HG03439 (cell line): ENCODE data around the gene PARVB.

ENCODE experiments used
- ATAC-seq: cut with Tn5 transposase; IDR thresholded peaks from one replicate; pipeline ENCODE4 v1.9.1; 2021; ENCODE audit warnings: mild to moderate bottlenecking, moderate library complexity; ENCODE audit not compliant: unreplicated experiment

Gene PARVB

DNA sequence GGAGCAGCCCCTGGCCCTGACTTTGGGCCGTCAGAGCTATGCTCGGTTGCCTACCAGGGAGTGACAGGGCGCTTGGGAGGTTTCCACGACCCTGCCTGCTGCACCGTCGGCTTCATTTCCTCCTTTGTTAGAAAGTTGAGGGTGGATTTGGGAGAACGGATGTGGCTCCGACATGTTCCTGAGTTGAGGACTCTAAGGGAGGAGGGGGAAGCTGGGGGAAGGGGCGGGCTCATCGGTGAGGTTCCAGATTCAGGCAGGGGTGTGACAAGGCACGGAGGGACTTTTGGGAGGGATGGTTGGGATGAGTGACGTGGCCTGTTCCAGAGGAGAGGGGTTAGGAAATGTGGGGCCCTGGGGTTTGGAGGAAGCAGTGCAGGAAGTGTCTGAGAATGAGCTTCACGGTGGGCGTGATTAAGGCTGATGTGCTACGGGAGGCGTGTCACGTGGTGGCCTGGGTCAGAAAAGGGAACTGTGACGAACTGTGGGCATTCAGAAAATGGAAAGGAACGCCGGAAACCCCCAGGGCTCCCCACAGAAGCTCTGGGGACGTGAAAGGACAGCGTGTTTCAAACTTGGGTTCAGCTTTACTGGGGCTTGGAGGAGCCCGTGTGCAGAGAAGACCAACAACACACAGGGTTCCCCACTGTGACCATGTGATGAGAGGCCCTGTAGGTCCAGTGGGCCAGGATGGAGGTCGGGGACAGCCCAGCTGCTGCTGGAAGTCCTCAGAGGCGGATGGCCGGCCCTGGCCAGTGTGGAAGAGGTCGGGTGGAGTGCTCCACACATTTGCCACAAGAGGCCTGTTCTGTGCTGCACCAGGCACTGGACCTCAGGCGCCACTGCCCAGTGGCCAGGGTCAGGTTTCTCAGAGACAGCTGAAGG, 2.8 kb downstream of the PARVB start:
- ATAC-seq, result peak; percentile 43

DNA sequence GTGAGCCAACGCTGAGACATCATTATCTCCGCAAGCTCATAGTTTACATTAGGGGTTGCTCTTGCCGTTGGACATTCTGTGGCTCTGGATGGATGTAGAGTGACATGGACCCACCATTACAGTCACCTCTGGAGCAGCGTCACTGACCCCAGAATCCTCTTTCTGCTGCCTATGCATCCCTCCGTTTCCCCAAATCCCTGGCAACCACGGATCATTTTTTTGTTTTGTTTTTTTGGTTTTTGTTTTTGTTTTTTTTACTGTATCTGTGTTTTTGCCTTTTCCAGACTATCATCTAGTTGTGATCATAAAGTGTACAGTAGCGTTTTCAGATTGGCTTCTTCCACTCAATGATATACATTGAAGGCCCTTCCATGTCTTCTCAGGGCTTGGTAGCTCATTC, 4.0 kb downstream of the PARVB start:
- no peak for ATAC-seq

- ATAC-seq, result no peak
Measured at GRCh38 chr22:44029069-44029468, 5.0 kb downstream of the PARVB start.

DNA sequence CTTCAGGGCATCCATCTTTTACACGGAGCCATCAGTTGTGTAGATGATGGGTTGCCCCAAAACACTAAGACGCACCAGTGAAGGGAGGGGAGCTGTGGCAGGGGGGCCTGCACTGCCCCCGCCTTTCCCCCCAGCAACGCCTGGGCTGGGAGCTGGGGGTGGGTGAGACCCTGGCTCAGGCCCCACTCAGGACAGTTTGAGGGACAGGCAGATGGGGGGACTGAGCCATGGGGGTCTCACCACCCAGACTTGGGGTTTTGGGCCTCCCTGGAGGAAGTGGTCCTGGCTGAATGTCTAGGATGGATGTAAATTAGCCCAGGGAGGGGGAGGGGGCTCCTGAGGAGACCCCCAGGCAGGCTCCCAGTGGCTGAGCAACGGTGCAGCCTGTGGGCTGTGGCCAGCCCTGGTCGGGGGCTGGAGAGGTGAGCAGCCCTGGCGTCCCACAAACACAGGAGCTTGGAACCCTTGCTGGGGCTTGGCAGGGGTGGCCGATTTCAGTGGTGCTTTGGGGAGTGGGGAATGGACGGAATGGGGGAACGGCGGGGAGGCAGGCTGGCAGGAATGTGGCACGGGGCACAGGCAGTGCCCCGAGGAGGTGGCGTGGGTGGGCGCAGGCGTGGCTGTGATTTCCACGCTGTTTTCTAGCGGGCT, 6.1 kb downstream of the PARVB start:
- ATAC-seq, result no peak

DNA sequence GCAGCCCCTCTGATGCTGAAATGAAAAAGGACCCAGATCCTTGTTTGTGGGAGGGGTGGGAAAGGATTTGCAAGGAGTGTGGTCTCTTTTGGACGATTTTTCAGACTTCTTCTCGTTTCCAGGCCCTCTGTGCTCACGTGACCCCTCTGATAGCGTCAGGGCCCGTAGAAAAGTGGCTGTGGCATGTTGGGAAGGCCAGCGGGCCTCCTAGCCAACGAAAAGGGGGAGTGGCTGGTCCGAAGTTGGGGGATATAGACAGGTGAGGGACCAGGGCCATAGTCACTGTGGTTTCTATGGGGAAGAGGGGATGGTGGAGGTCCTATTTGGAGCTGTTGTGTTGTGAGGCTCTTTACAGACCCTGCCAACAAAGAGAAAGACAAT, 6.6 kb downstream of the PARVB start:
- no peak for ATAC-seq

- no peak for ATAC-seq
Measured at GRCh38 chr22:44031158-44031952, 7.3 kb downstream of the PARVB start.

- ATAC-seq, result no peak
Measured at GRCh38 chr22:44032126-44032730, 8.1 kb downstream of the PARVB start.

GRCh38 chr22:44033287-44033686, 9.2 kb downstream of the PARVB start:
- no peak for ATAC-seq

DNA sequence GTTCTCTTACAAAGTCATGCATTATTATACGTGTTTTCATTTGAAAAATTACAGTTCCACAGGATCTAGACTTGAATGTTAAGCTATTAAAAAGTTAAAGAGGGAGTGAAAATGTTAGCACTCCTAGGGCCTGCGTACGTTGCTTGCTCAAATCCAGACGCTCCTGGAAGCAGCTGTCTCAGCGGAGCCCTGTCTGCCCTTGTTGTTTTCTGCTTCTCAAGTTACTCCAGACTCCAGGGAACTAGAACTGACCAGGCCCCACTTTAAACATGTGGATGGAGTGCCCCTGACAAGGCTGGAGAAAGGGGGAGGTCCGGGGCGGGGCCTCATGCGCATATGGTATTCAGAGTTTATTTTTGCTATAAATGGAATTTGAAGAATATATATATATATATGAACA, 9.6 kb downstream of the PARVB start:
- no peak for ATAC-seq

DNA sequence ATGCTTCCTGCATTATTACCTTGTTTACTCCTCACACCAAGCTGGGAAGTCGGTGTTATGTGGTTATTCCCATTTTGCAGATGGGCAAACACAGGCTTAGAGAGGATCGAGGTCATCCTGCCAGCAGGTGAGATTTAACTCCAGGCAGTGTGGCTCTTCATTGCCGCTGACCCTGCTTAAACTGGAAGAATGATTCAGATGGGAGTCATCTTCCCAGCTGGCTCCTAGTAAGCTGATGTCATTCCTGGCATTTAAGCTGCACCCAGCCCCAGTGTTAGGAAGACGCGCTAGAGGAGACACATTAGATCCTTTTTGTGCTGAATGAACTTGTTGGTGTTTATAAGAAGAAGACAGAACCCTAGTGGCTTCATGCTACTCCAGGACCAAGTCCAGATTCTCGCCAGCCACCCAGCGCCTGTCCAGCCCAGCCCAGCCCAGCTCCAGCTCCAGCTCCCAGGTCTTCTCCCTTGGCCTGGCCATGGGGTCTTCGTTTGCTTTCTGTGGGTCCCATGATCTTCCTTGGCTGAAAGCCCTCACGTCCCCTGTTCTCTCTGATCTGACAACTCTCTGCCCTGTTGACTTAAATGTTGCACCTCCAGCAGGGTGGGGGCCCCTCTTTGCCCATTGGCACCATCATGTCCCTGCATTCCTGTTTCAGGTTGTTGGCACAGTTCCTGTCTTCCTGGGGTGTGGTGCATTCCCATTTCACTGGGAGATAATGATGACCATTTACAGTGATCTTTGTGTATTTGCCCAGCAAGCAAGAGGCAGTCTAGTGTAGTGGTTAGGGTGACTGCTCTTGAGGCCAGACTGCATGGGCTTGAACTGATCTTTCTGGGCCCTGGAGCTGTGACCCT, 13.6 kb downstream of the PARVB start:
- no peak for ATAC-seq

GRCh38 chr22:44039566-44040171, 15.6 kb downstream of the PARVB start:
- no peak for ATAC-seq

DNA sequence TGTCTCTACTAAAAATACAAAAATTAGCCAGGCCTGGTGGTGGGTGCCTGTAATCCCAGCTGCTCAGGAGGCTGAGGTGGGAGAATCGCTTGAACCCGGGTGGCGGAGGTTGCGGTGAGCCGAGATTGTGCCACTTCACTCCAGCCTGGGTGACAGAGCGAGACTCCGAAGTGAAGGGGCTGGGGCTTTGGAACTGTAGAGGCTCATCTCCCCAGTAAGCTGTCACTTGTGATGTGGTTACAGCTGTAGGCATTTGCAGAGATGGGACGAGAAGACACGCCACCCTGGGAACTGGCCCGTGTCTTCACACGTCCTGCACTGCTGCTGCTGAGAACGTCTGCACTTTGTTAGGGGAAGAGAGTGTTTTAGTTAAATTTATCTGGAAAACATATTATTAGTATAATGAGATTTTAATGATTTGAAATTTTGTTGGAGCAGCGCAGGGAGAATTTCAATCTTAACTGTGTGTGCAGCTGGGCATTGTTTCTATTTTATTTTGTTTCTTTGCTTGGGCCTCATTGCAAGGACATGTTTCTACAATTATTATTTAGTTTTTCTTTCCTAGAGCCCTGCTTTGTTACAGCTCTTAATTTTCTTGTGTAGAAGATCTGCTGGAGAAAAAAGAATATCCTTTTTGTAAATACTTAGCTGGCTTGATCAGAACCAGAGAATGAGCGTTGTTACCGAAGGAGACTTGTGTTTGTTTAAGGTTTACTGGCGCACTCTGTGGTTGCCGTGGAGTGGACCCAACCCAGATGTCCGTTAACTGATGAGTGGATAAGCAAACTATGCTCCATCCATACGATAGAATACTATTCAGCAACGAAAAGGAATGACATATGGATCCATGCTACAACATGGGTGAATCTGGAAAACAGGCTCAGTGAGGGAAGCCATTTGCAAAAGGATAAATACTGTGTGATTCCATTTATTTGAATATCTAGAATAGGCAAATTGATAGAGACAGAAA, 18.4 kb downstream of the PARVB start:
- no peak for ATAC-seq

GRCh38 chr22:44045145-44045544, 21.0 kb downstream of the PARVB start:
- no peak for ATAC-seq

DNA sequence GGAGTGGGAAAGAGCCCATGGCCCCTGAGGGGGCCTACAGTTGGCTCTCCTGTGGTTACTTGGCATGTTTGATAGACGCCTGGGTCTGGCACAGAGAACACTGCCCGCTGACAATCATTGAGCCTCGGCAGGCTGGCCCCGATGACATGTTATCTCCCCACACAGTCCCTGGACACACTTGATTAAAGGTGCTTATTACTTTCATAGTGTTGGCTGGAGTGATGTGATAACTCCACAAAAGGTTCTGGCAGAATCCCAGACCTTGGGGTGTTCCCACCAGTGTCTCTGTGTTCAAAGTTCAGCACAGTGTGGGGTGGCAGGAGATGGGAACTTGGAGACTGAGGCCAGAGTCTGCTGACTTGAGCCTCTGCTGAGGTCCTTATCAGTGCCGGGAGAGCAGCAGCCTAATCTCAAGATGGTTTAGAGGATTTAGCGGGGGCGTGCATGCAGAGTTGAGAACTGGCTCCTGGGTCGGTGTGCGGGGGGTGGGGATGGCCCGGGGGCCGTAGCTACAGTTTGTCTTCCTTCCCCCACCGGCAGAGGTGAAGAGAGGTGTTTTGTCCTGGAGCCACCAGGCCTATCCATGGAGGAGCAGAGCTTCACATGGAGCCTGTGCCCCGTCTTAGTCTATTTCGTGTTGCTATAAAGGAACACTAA, 22.5 kb downstream of the PARVB start:
- no peak for ATAC-seq

GRCh38 chr22:44047891-44048301, 23.8 kb downstream of the PARVB start:
- ATAC-seq, result no peak

DNA sequence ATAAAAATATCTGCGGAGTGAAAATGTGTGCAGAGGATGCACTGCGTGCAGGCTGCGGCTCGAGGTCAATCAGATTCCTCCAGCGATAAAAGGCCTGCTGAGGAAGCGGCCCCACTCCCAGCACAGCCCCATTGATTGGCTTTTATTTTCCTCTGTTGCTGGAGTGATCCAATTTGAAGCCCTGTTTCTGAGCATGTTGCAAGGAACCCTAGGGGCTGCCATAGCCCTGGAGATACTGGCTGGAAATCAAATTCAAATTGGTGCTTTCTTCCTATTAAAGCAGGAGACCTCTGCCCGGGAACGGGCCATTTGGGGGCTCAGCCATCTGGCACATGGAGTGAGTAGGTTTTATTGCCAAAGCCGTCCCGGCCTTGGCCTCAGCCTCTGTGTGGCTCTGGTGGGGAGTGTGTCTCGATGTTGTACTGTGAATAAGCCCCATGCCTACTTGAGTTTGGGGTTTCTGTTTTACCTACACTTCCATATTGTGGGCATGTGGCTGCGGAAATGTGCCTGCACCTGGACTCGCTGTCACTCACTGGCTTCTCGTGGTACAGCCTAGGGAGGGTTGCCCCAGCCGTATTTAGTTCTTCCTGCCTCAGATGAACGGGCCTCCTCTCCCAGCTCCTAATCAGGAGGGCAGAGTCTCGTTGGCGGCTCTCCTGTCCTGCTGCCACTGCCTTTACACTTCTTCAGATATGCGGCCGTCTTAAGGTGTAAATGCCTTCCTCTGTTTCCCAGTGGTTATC, 25.6 kb downstream of the PARVB start:
- no peak for ATAC-seq

DNA sequence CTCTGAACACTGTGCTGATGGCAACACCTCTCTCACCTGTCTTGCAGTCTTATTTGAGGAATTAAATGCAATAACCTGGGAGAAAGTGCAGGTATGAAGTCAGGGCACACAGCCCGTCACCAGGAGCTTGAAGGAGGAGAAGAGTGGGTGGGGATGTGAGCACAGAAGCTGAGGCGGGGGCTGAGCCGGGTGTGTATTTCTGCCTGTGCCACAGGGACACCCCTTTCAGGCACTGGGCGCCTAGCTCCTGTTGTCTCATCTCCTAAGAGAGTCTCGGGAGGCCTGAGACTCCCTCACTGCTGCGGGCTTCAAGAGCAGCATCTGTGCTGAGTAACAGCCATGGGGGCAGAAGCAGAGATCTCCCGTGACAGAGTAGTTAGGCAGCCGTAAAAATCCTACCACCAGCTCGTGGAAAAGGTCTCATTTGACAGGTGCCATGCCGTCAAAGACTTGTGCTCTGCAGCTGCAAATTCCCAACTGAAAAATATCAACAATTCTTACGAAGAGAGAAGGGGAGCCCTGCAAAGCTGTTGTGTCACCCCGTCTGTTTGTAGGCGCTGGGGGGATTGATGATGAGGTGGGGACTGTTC, 26.8 kb downstream of the PARVB start:
- no peak for ATAC-seq
